Measurements from ENCODE around the gene FHOD3. TPM values are rescaled to one million over a fixed set of nuclear protein-coding genes. Genes with fewer than 3 reads are reported as not detected.

The FHOD3 gene
- polyA plus RNA-seq, 1 donor from 2014 or later = not detected

GRCh38 chr18:36602620-36603019 lies 305.1 kb downstream of the FHOD3 start:
- Mint-ChIP-seq H3K27ac (no peak overlapping the region), H3K4me3 (no peak overlapping the region), H3K27me3 (no peaks in the 10 kb centered on the region), H3K4me1 (no peaks in the 10 kb centered on the region), H3K36me3 (no peaks in the 10 kb centered on the region), H3K9me3 (peaks cover 0 to 2% (median 0%) of the 10 kb centered on the region in 3 donors)

GRCh38 chr18:36608107-36608506 lies 310.6 kb downstream of the FHOD3 start:
- Mint-ChIP-seq H3K27me3 (no peaks in the 10 kb centered on the region), H3K27ac (no peak overlapping the region), H3K4me1 (no peaks in the 10 kb centered on the region), H3K4me3 (no peak overlapping the region), H3K9me3 (peaks cover 0 to 2% (median 0%) of the 10 kb centered on the region in 3 donors), H3K36me3 (no peaks in the 10 kb centered on the region)

GRCh38 chr18:36610258-36610657 lies 312.7 kb downstream of the FHOD3 start:
- Mint-ChIP-seq H3K27ac (no peak overlapping the region), H3K27me3 (no peaks in the 10 kb centered on the region), H3K36me3 (no peaks in the 10 kb centered on the region), H3K4me1 (no peaks in the 10 kb centered on the region), H3K9me3 (peaks cover 0 to 2% (median 0%) of the 10 kb centered on the region in 3 donors), H3K4me3 (no peak overlapping the region)

- peaks cover 0 to 2% (median 0%) of the 10 kb centered on the region in 3 donors for H3K9me3 Mint-ChIP-seq
- no peaks in the 10 kb centered on the region for H3K36me3 Mint-ChIP-seq
- H3K27ac Mint-ChIP-seq = no peak overlapping the region
- no peaks in the 10 kb centered on the region for H3K27me3 Mint-ChIP-seq
- H3K4me3 Mint-ChIP-seq = no peak overlapping the region
- no peaks in the 10 kb centered on the region for H3K4me1 Mint-ChIP-seq
These were observed 313.1 kb downstream of the FHOD3 start for GRCh38 chr18:36610661-36611060.

GRCh38 chr18:36613069-36613468 lies 315.6 kb downstream of the FHOD3 start:
- Mint-ChIP-seq H3K27ac (no peak overlapping the region), H3K4me3 (no peak overlapping the region), H3K27me3 (no peaks in the 10 kb centered on the region)

GRCh38 chr18:36613810-36614209 lies 316.3 kb downstream of the FHOD3 start:
- no peaks in the 10 kb centered on the region for H3K9me3 Mint-ChIP-seq
- H3K4me1 Mint-ChIP-seq = peaks cover 0 to 1% (median 0%) of the 10 kb centered on the region in 3 donors
- no peaks in the 10 kb centered on the region for H3K36me3 Mint-ChIP-seq
- no peak overlapping the region for H3K27ac Mint-ChIP-seq
- no peak overlapping the region for H3K4me3 Mint-ChIP-seq
- no peaks in the 10 kb centered on the region for H3K27me3 Mint-ChIP-seq

More at GRCh38 chr18:36613069-36613468, 315.6 kb downstream of the FHOD3 start:
- H3K9me3 Mint-ChIP-seq = no peaks in the 10 kb centered on the region
- H3K4me1 Mint-ChIP-seq = peaks cover 0 to 1% (median 0%) of the 10 kb centered on the region in 3 donors
- H3K36me3 Mint-ChIP-seq = no peaks in the 10 kb centered on the region

- Mint-ChIP-seq H3K4me3 (no peak overlapping the region), H3K36me3 (peaks cover 3% of the 10 kb centered on the region), H3K27me3 (peaks cover 9% of the 10 kb centered on the region), H3K27ac (no peak overlapping the region), H3K4me1 (peaks cover 0 to 1% (median 0%) of the 10 kb centered on the region in 3 donors), H3K9me3 (no peaks in the 10 kb centered on the region)
These were observed 323.3 kb downstream of the FHOD3 start for GRCh38 chr18:36620788-36621187.

GRCh38 chr18:36622610-36623009 lies 325.1 kb downstream of the FHOD3 start:
- Mint-ChIP-seq H3K4me1 (peaks cover 0 to 1% (median 0%) of the 10 kb centered on the region in 3 donors), H3K27ac (no peak overlapping the region), H3K36me3 (peaks cover 3% of the 10 kb centered on the region), H3K27me3 (peaks cover 10% of the 10 kb centered on the region), H3K4me3 (no peak overlapping the region), H3K9me3 (no peaks in the 10 kb centered on the region)

- Mint-ChIP-seq H3K4me1 (no peaks in the 10 kb centered on the region), H3K36me3 (peaks cover 3% of the 10 kb centered on the region), H3K9me3 (no peaks in the 10 kb centered on the region), H3K27me3 (peaks cover 10% of the 10 kb centered on the region), H3K27ac (no peak overlapping the region), H3K4me3 (no peak overlapping the region)
These were observed 325.6 kb downstream of the FHOD3 start for GRCh38 chr18:36623091-36623490.

- no peak overlapping the region for H3K4me3 Mint-ChIP-seq
- peaks cover 3% of the 10 kb centered on the region for H3K36me3 Mint-ChIP-seq
- H3K4me1 Mint-ChIP-seq = no peaks in the 10 kb centered on the region
- H3K27me3 Mint-ChIP-seq = peaks cover 10% of the 10 kb centered on the region
- H3K9me3 Mint-ChIP-seq = no peaks in the 10 kb centered on the region
- no peak overlapping the region for H3K27ac Mint-ChIP-seq
These were observed 326.2 kb downstream of the FHOD3 start for GRCh38 chr18:36623681-36624190.

GRCh38 chr18:36624451-36625167 lies 327.1 kb downstream of the FHOD3 start:
- H3K27me3 Mint-ChIP-seq = peaks cover 10% of the 10 kb centered on the region
- H3K4me1 Mint-ChIP-seq = no peaks in the 10 kb centered on the region
- no peak overlapping the region for H3K27ac Mint-ChIP-seq
- no peaks in the 10 kb centered on the region for H3K9me3 Mint-ChIP-seq
- H3K36me3 Mint-ChIP-seq = no peaks in the 10 kb centered on the region
- no peak overlapping the region for H3K4me3 Mint-ChIP-seq

GRCh38 chr18:36625386-36625785 lies 327.9 kb downstream of the FHOD3 start:
- Mint-ChIP-seq H3K4me3 (no peak overlapping the region), H3K27ac (no peak overlapping the region), H3K9me3 (no peaks in the 10 kb centered on the region), H3K27me3 (peaks cover 8% of the 10 kb centered on the region), H3K4me1 (no peaks in the 10 kb centered on the region), H3K36me3 (no peaks in the 10 kb centered on the region)

- Mint-ChIP-seq H3K4me3 (no peak overlapping the region), H3K4me1 (no peaks in the 10 kb centered on the region), H3K27ac (no peak overlapping the region), H3K27me3 (peaks cover 8% of the 10 kb centered on the region), H3K36me3 (no peaks in the 10 kb centered on the region), H3K9me3 (no peaks in the 10 kb centered on the region)
These were observed 330.1 kb downstream of the FHOD3 start for GRCh38 chr18:36627637-36628036.

- Mint-ChIP-seq H3K27me3 (peaks cover 5% of the 10 kb centered on the region), H3K27ac (no peak overlapping the region), H3K4me1 (no peaks in the 10 kb centered on the region), H3K4me3 (no peak overlapping the region), H3K36me3 (no peaks in the 10 kb centered on the region), H3K9me3 (no peaks in the 10 kb centered on the region)
These were observed 331.1 kb downstream of the FHOD3 start for GRCh38 chr18:36628435-36629137.

- no peaks in the 10 kb centered on the region for H3K9me3 Mint-ChIP-seq
- H3K4me3 Mint-ChIP-seq = no peak overlapping the region
- peaks cover 5% of the 10 kb centered on the region for H3K27me3 Mint-ChIP-seq
- H3K4me1 Mint-ChIP-seq = no peaks in the 10 kb centered on the region
- no peaks in the 10 kb centered on the region for H3K36me3 Mint-ChIP-seq
- H3K27ac Mint-ChIP-seq = no peak overlapping the region
These were observed 331.6 kb downstream of the FHOD3 start for GRCh38 chr18:36629138-36629530.
